ENCODE data around the gene TM9SF4. TPM values are rescaled to one million over a fixed set of nuclear protein-coding genes. Genes with fewer than 3 reads are reported as not detected.

TM9SF4 gene
- polyA plus RNA-seq, 3 donors: 49.7 to 78.5 (median 78.3) TPM

DNA sequence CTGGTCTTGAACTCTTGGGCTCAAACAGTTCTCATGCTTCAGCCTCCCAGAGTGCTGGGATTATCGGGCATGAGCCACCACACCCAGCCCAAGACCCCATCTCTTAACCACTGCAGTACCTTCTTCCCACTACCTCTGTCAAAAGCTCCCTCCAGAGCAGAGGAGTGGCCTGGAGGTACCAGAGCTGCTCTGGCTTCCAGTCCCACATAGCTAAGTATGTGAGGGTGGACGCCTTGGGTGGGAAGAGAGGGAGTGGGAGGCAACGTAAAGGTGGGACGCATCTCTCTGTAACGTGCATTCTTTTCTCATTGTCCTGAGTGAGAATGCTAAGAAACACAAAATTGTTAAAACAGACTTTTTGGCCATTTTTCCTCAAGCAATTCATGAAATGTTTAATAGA lies 24.5 kb downstream of the TM9SF4 start:
- 94% methylated on average over 5 of the region's 5 CpGs for whole genome bisulfite sequencing (ENCODE audit: insufficient coverage)
- H3K36me3 Mint-ChIP-seq: peaks cover 66 to 88% of the 10 kb centered on the region in 2 donors

GRCh38 chr20:32135983-32136515 lies 26.5 kb downstream of the TM9SF4 start:
- TF ChIP-seq, protein P1, sequence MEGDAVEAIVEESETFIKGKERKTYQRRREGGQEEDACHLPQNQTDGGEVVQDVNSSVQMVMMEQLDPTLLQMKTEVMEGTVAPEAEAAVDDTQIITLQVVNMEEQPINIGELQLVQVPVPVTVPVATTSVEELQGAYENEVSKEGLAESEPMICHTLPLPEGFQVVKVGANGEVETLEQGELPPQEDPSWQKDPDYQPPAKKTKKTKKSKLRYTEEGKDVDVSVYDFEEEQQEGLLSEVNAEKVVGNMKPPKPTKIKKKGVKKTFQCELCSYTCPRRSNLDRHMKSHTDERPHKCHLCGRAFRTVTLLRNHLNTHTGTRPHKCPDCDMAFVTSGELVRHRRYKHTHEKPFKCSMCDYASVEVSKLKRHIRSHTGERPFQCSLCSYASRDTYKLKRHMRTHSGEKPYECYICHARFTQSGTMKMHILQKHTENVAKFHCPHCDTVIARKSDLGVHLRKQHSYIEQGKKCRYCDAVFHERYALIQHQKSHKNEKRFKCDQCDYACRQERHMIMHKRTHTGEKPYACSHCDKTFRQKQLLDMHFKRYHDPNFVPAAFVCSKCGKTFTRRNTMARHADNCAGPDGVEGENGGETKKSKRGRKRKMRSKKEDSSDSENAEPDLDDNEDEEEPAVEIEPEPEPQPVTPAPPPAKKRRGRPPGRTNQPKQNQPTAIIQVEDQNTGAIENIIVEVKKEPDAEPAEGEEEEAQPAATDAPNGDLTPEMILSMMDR (IDR thresholded peaks at IDR 0.05): no peak
- Histone ChIP-seq H3K4me2 (replicated peaks; ENCODE audit: extremely low read depth, low read length, poor library complexity, severe bottlenecking) (no peak overlapping the region), H3K9me3 (replicated peaks in 1 of 2; ENCODE audit: control insufficient read depth in 1 of 2, insufficient read depth in 1 of 2, low read length in 2 of 2) (no peaks in the 10 kb centered on the region), H3K9ac (ENCODE audit: insufficient read depth, low read length, poor library complexity, severe bottlenecking) (no peak overlapping the region), H3K27me3 (ENCODE audit: control insufficient read depth in 2 of 2, insufficient read depth in 2 of 2, low read length in 2 of 2) (no peaks in the 10 kb centered on the region), H3K79me2 (ENCODE audit: insufficient read depth, low read length) (peaks cover 41% of the 10 kb centered on the region), H3K4me1 (ENCODE audit: control insufficient read depth in 1 of 2, insufficient read depth in 2 of 2, low read length in 2 of 2) (no peaks in the 10 kb centered on the region), H3K36me3 (replicated peaks in 1 of 2; ENCODE audit: control insufficient read depth in 1 of 2, insufficient read depth in 2 of 2, low read length in 2 of 2) (peaks cover 76 to 100% of the 10 kb centered on the region in 2 donors), H4K20me1 (ENCODE audit: insufficient read depth, low read length) (peaks cover 96% of the 10 kb centered on the region), H3K27ac (ENCODE audit: low read depth in 1 of 2, low read length in 2 of 2) (peak overlapping the region in 1 of 2 donors; percentile 25), H2AFZ (ENCODE audit: insufficient read depth, low read depth, low read length, poor library complexity, severe bottlenecking) (no peak overlapping the region), H3K4me3 (replicated peaks in 1 of 3; ENCODE audit: low read depth in 2 of 3, low read length in 3 of 3) (no peak overlapping the region)
- Mint-ChIP-seq H3K4me3 (no peak overlapping the region), H3K27ac (peak overlapping the region in 1 of 7 donors; percentile 42), H3K27me3 (ENCODE audit: low read depth in 3 of 3) (peaks cover 0 to 1% (median 0%) of the 10 kb centered on the region in 3 donors), H3K36me3 (peaks cover 78 to 96% of the 10 kb centered on the region in 2 donors), H3K4me1 (peaks cover 7% of the 10 kb centered on the region), H3K9me3 (peaks cover 0 to 2% (median 0%) of the 10 kb centered on the region in 7 donors)
- no peak for DNase-seq
- intact Hi-C loops (cut with micrococcal nuclease): no loop called here
- WGBS (ENCODE audit: insufficient coverage): no CpG with 5 or more reads among the region's 3 CpGs

More for the DNA sequence above, 24.5 kb downstream of the TM9SF4 start:
- H3K9me3 ChIP-seq (replicated peaks in 1 of 2; ENCODE audit: control insufficient read depth in 1 of 2, insufficient read depth in 1 of 2, low read length in 2 of 2): no peaks in the 10 kb centered on the region
- no peak overlapping the region for H3K4me3 ChIP-seq (replicated peaks in 1 of 3; ENCODE audit: low read depth in 2 of 3, low read length in 3 of 3)
- peaks cover 61% of the 10 kb centered on the region for H3K79me2 ChIP-seq (ENCODE audit: insufficient read depth, low read length)
- no peaks in the 10 kb centered on the region for H3K4me1 ChIP-seq (ENCODE audit: control insufficient read depth in 1 of 2, insufficient read depth in 2 of 2, low read length in 2 of 2)
- Mint-ChIP-seq H3K27ac (no peak overlapping the region), H3K4me3 (no peak overlapping the region), H3K4me1 (peaks cover 11% of the 10 kb centered on the region), H3K9me3 (peaks cover 0 to 2% (median 0%) of the 10 kb centered on the region in 7 donors), H3K27me3 (ENCODE audit: low read depth in 3 of 3) (no peaks in the 10 kb centered on the region)
- H3K27ac ChIP-seq (ENCODE audit: low read depth in 1 of 2, low read length in 2 of 2): no peak overlapping the region
- no peak overlapping the region for H3K4me2 ChIP-seq (replicated peaks; ENCODE audit: extremely low read depth, low read length, poor library complexity, severe bottlenecking)
- H3K36me3 ChIP-seq (replicated peaks in 1 of 2; ENCODE audit: control insufficient read depth in 1 of 2, insufficient read depth in 2 of 2, low read length in 2 of 2): peaks cover 59 to 100% of the 10 kb centered on the region in 2 donors
- TF ChIP-seq, protein P1 (IDR thresholded peaks at IDR 0.05): no peak
- no peak for DNase-seq
- intact Hi-C loops (cut with micrococcal nuclease): no loop called here
- H3K27me3 ChIP-seq (ENCODE audit: control insufficient read depth in 2 of 2, insufficient read depth in 2 of 2, low read length in 2 of 2): no peaks in the 10 kb centered on the region
- peaks cover 99% of the 10 kb centered on the region for H4K20me1 ChIP-seq (ENCODE audit: insufficient read depth, low read length)
- no peak overlapping the region for H3K9ac ChIP-seq (ENCODE audit: insufficient read depth, low read length, poor library complexity, severe bottlenecking)
- H2AFZ ChIP-seq (ENCODE audit: insufficient read depth, low read depth, low read length, poor library complexity, severe bottlenecking): no peak overlapping the region
